Heart right ventricle (tissue), 16 donors: Measurements from ENCODE around the gene POU2F3. TPM values are rescaled to one million over a fixed set of nuclear protein-coding genes. Genes with fewer than 3 reads are reported as not detected.
A peak's percentile ranks its signal among the peaks of the same experiment; 100 is the strongest.

Source experiments
- ATAC-seq, 8 donors: fragments of 200-7000 bp; cut with Tn5 transposase; one replicate each; pipeline ENCODE4 v1.9.1; 2020; ENCODE audit warnings: mild to moderate bottlenecking in 8 of 8, moderate library complexity in 8 of 8, moderate number of reproducible peaks in 1 of 8
- DNase-seq, 2 donors: peaks; one replicate each; pipeline ENCODE4 v3.0.0-alpha.2; 2020
- H3K27ac ChIP-seq, 10 donors: fragments of 200-600 bp; sonication (generic) in 2 of 10; one replicate each; pipeline versions ENCODE4 v1.5.0 to v1.8.0; 2020 to 2022; ENCODE audit warnings: mild to moderate bottlenecking in 3 of 10
- H3K27me3 ChIP-seq, 7 donors: fragments of 200-600 bp; one replicate each; pipeline ENCODE4 v1.8.0; 2021 to 2022; ENCODE audit warnings: mild to moderate bottlenecking in 2 of 7
- H3K36me3 ChIP-seq, 9 donors: fragments of 200-600 bp; sonication (generic) in 1 of 9; one replicate each; pipeline versions ENCODE4 v1.5.0 to v1.8.0; 2020 to 2022; ENCODE audit warnings: mild to moderate bottlenecking in 2 of 9
- H3K4me1 ChIP-seq, 9 donors: fragments of 200-600 bp; sonication (generic) in 1 of 9; one replicate each; pipeline versions ENCODE4 v1.5.0 to v1.8.0; 2020 to 2022; ENCODE audit warnings: mild to moderate bottlenecking in 4 of 9
- H3K4me3 ChIP-seq, 10 donors: fragments of 200-600 bp; sonication (generic) in 2 of 10; one replicate each; pipeline versions ENCODE4 v1.5.0 to v1.8.0; 2020 to 2022; ENCODE audit warnings: mild to moderate bottlenecking in 7 of 10, moderate library complexity in 2 of 10
- H3K9me3 ChIP-seq, 11 donors: fragments of 200-600 bp in 10 of 11; sonication (generic) in 2 of 11; one replicate each; pipeline versions ENCODE4 v1.5.0 to v1.8.0; 2013 to 2022; ENCODE audit warnings: mild to moderate bottlenecking in 2 of 11, control low read depth in 1 of 11, moderate library complexity in 1 of 11
- WGBS, 2 donors: extraction: QIAGEN DNeasy Blood & Tissue Kit; methylation state at CpG; one replicate each; pipeline ENCODE4 v1.1.7; 2013; ENCODE audit warnings: inconsistent platforms in 1 of 2; 5-methylcytosine and 5-hydroxymethylcytosine counted together
- intact Hi-C, 10 donors: fragments of 100-400 bp; cut with DNase I; formaldehyde crosslinking; loops; one replicate each; pipeline versions ENCODE4 v1.11.1 to v1.14.2; 2022
- polyA plus RNA-seq, 2 donors: library from polyadenylated mRNA; stranded (reverse); fragments of 200-250 nt; gene quantifications; one replicate each; pipeline ENCODE4 v1.2.3, GENCODE V29; 2013
- total RNA-seq, 10 donors: library from RNA; stranded (reverse); fragmentation: NEBNext Ultra II Directional in 3 of 10; extraction: Animal tissue kit (Norgen Biotek cat#: 25700) in 3 of 10; gene quantifications; one replicate each; pipeline versions ENCODE4 v1.2.1 to v1.2.4, GENCODE V29; 2021 to 2023
- TF ChIP-seq, protein P1 (sequence below), 9 donors: fragments of 200-600 bp; sonication (generic) in 2 of 9; IDR thresholded peaks; one replicate each; pipeline versions ENCODE4 v1.5.0 to v1.8.0; 2021 to 2022; ENCODE audit warnings: antibody characterized with exemption in 9 of 9, mild to moderate bottlenecking in 5 of 9, moderate library complexity in 1 of 9
- donor health status: Arrhythmogenic right ventricular cardiomyopathy.
- donor health status: ischemic (EF 13 %, LVEDD 7.1; RV severe dilation, severe dysfunction).
- donor health status: healthy with polysubstance abuse.
- donor health status: DM: no; HTN: yes; CAD: no.
- donor health status: DM: no; HTN: no; CAD: no.
- donor health status: ischemic (EF 25% LVEDD 6.9; RV normal size, moderate dysfunction).
- donor health status: ischemic (EF 25% LVEDD 5.7; RV mildly dilated, moderate dysfunction).
- donor health status: healthy.
- donor health status: DM: yes; HTN: yes; CAD: no.
- donor health status: Ischemic cardiomyopathy.
- donor health status: ischemic (EF 35%, LVEDD 5.7; RV mildly dilated, moderate dysfunction).
- donor health status: nonischemic (EF 11% LVEDD 7.7; RV severe dilation, severe dysfunction).
- donor health status: DM: yes; HTN: yes; CAD: no.
- donor health status: PGD.
- donor health status: ischemic (EF 29% LVEDD 5.4; RV normal size, mild dysfunction).
- donor health status: nonischemic (EF 23%, LVEDD 6.1; RV moderate dilation, normal function).

POU2F3 gene
- total and polyA plus RNA-seq, 12 donors, result 0.03 to 0.15 TPM; not detected in 10

DNA sequence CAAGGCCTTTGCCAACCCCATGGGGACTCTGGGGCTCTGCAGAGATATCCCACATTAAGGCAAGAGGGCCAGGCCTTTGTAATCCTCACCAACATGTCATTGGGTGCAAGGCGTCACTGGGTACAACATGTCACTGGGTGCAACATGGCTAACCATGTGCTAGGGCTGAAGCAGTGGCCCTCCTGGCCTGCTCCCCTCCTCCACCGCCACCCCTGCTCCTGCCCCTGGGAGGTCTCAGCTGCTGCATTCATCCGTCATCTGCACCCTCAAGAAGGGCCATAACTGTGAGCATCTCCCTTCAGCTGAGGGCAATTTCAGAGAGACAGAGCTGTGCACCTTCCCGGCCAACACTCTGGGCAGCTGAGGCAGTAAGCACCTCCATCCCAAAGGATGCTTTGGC is 45.8 kb upstream of the POU2F3 start:
- DNase-seq (no peak), ATAC-seq (no peak)
- TF ChIP-seq, protein P1, sequence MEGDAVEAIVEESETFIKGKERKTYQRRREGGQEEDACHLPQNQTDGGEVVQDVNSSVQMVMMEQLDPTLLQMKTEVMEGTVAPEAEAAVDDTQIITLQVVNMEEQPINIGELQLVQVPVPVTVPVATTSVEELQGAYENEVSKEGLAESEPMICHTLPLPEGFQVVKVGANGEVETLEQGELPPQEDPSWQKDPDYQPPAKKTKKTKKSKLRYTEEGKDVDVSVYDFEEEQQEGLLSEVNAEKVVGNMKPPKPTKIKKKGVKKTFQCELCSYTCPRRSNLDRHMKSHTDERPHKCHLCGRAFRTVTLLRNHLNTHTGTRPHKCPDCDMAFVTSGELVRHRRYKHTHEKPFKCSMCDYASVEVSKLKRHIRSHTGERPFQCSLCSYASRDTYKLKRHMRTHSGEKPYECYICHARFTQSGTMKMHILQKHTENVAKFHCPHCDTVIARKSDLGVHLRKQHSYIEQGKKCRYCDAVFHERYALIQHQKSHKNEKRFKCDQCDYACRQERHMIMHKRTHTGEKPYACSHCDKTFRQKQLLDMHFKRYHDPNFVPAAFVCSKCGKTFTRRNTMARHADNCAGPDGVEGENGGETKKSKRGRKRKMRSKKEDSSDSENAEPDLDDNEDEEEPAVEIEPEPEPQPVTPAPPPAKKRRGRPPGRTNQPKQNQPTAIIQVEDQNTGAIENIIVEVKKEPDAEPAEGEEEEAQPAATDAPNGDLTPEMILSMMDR (IDR thresholded peaks at IDR 0.05), result no peak
- H3K9me3 ChIP-seq, result no peaks in the 10 kb centered on the region
- H3K4me3 ChIP-seq, result no peak overlapping the region
- WGBS, 2 donors, result 94 to 99% methylated on average over 4 of the region's 4 CpGs
- peaks cover 0 to 17% (median 3%) of the 10 kb centered on the region in 7 donors for H3K27me3 ChIP-seq
- peaks cover 0 to 11% (median 0%) of the 10 kb centered on the region in 9 donors for H3K4me1 ChIP-seq
- H3K36me3 ChIP-seq, result no peaks in the 10 kb centered on the region
- intact Hi-C loops, result no loop called here
- no peak overlapping the region for H3K27ac ChIP-seq

GRCh38 chr11:120195601-120196320 is 44.2 kb upstream of the POU2F3 start:
- ATAC-seq, result no peak
- Histone ChIP-seq H3K27ac (no peak overlapping the region), H3K4me1 (peaks cover 0 to 11% (median 0%) of the 10 kb centered on the region in 9 donors), H3K9me3 (no peaks in the 10 kb centered on the region), H3K4me3 (no peak overlapping the region), H3K36me3 (no peaks in the 10 kb centered on the region), H3K27me3 (peaks cover 0 to 17% (median 6%) of the 10 kb centered on the region in 7 donors)
- no peak for DNase-seq
- intact Hi-C loops, result no loop called here
- WGBS, 2 donors, result 73% methylated on average over 13 of the region's 13 CpGs
- TF ChIP-seq, protein P1 (IDR thresholded peaks at IDR 0.05), result no peak

DNA sequence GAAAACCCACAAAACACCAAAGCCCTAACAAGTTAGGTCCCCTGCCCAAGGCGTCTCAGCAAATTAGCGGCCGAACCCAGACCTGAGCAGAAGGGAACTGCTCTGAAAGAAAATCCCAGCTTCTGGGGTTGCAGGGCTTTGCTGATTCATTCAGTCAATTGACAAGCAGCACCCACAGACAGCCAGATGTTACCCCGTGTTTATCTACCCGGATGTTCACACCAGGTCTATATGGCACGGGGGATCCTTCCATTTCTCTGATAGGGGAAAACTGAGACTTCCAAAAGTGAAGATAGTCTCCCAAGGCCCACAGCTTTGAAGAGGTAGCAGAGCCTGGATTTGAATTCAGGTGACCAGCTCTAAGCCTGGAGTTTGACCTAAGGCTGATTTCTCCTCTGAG is 43.1 kb upstream of the POU2F3 start:
- Histone ChIP-seq H3K27me3 (peaks cover 0 to 21% (median 6%) of the 10 kb centered on the region in 7 donors), H3K9me3 (no peaks in the 10 kb centered on the region), H3K27ac (peak overlapping the region in 3 of 10 donors; percentile 31 to 34 (median 33)), H3K36me3 (no peaks in the 10 kb centered on the region), H3K4me1 (peaks cover 0 to 11% (median 0%) of the 10 kb centered on the region in 9 donors), H3K4me3 (no peak overlapping the region)
- ATAC-seq, result no peak
- intact Hi-C loops, result no loop called here
- DNase-seq, result no peak
- TF ChIP-seq, protein P1 (IDR thresholded peaks at IDR 0.05), result no peak
- 87 to 91% methylated on average over 6 of the region's 6 CpGs for WGBS, 2 donors

- Histone ChIP-seq H3K4me1 (peaks cover 0 to 11% (median 0%) of the 10 kb centered on the region in 9 donors), H3K9me3 (no peaks in the 10 kb centered on the region), H3K27ac (peak overlapping the region in 4 of 10 donors; percentile 7 to 34 (median 32)), H3K36me3 (no peaks in the 10 kb centered on the region), H3K27me3 (peaks cover 0 to 16% (median 6%) of the 10 kb centered on the region in 7 donors), H3K4me3 (no peak overlapping the region)
- intact Hi-C loops, result no loop called here
- 61 to 79% methylated on average over 13 to 14 of the region's 14 CpGs for WGBS, 2 donors
- TF ChIP-seq, protein P1 (IDR thresholded peaks at IDR 0.05), result no peak
- DNase-seq (no peak), ATAC-seq (peak in 7 of 8 donors; percentile 39 to 82 (median 60))
These were observed 42.6 kb upstream of the POU2F3 start for GRCh38 chr11:120197251-120197891.
